Hepatocyte (in vitro differentiated cells): Measurements from ENCODE around the gene MBTPS1.

Source experiments
- EZH2 ChIP-seq: fragments of 200-600 bp; sonication (generic); IDR thresholded peaks from 2 replicates; pipeline ENCODE4 v1.6.1; 2016; ENCODE audit warnings: antibody characterized with exemption, mild to moderate bottlenecking, borderline replicate concordance
- TF ChIP-seq, protein P1 (sequence below): fragments of 200-600 bp; sonication (generic); IDR thresholded peaks from 2 replicates; pipeline ENCODE4 v1.5.1; 2016; ENCODE audit warnings: antibody characterized with exemption, mild to moderate bottlenecking; ENCODE audit not compliant: poor library complexity

DNA sequence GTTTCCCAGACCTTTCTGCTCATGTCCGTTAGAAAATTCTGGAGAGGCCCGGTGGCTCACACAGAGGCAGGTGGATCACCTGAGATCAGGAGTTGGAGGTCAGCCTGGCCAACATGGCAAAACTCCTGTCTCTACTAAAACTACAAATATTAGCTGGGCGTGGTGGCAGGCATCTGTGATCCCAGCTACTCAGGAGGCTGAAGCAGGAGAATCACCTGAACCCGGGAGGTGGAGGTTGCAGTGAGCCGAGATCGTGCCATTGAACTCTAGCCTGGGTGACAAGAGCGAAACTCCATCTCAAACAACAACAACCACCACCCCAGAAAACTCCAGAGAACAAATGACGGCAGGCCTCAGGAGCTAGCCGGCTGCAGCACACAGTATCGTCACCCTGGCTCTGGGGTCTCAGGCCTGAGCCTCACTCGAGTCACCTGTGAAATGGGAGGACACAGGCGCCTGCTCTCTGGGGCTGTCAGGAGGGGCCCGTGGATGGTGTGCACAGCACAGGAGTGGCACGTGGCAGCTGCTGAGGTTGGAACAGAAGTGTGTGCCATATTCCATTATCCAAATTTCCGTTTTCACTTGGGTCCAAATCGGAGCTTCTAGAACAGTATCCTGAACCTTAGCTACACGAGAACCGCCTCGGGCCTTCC, 70.8 kb downstream of the MBTPS1 start:
- TF ChIP-seq, protein P1, sequence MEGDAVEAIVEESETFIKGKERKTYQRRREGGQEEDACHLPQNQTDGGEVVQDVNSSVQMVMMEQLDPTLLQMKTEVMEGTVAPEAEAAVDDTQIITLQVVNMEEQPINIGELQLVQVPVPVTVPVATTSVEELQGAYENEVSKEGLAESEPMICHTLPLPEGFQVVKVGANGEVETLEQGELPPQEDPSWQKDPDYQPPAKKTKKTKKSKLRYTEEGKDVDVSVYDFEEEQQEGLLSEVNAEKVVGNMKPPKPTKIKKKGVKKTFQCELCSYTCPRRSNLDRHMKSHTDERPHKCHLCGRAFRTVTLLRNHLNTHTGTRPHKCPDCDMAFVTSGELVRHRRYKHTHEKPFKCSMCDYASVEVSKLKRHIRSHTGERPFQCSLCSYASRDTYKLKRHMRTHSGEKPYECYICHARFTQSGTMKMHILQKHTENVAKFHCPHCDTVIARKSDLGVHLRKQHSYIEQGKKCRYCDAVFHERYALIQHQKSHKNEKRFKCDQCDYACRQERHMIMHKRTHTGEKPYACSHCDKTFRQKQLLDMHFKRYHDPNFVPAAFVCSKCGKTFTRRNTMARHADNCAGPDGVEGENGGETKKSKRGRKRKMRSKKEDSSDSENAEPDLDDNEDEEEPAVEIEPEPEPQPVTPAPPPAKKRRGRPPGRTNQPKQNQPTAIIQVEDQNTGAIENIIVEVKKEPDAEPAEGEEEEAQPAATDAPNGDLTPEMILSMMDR = no peak
- no peak for TF ChIP-seq EZH2
